Measurements from ENCODE around the gene NECAB2. TPM values are rescaled to one million over a fixed set of nuclear protein-coding genes. Genes with fewer than 3 reads are reported as not detected.

Gene NECAB2
- polyA plus RNA-seq, 4 donors, result 1.9 to 5.1 (median 2.7) TPM

- no peak for DNase-seq (ENCODE audit: low read depth in 4 of 4, low spot score in 3 of 4)
These were observed 2.4 kb upstream of the NECAB2 start for GRCh38 chr16:83965444-83966152.

GRCh38 chr16:83966153-83966696 is 1.8 kb upstream of the NECAB2 start:
- DNase-seq (ENCODE audit: low read depth in 4 of 4, low spot score in 3 of 4), result no peak

- DNase-seq (ENCODE audit: low read depth in 4 of 4, low spot score in 3 of 4), result no peak
These were observed 953 bp upstream of the NECAB2 start for GRCh38 chr16:83967091-83967490.

GRCh38 chr16:83968306-83968851 is 335 bp downstream of the NECAB2 start:
- DNase-seq (ENCODE audit: low read depth in 4 of 4, low spot score in 3 of 4), result no peak

- no peak for DNase-seq (ENCODE audit: low read depth in 4 of 4, low spot score in 3 of 4)
These were observed 1.0 kb downstream of the NECAB2 start for GRCh38 chr16:83968891-83969649.

GRCh38 chr16:83969771-83970429 is 1.9 kb downstream of the NECAB2 start:
- no peak for DNase-seq (ENCODE audit: low read depth in 4 of 4, low spot score in 3 of 4)

GRCh38 chr16:83970430-83970815 is 2.4 kb downstream of the NECAB2 start:
- DNase-seq (ENCODE audit: low read depth in 4 of 4, low spot score in 3 of 4), result no peak

GRCh38 chr16:83971165-83972130 is 3.4 kb downstream of the NECAB2 start:
- DNase-seq (ENCODE audit: low read depth in 4 of 4, low spot score in 3 of 4), result no peak

- DNase-seq (ENCODE audit: low read depth in 4 of 4, low spot score in 3 of 4), result no peak
These were observed 4.4 kb downstream of the NECAB2 start for GRCh38 chr16:83972256-83973008.

GRCh38 chr16:83973077-83973476 is 5.0 kb downstream of the NECAB2 start:
- no peak for DNase-seq (ENCODE audit: low read depth in 4 of 4, low spot score in 3 of 4)

- no peak for DNase-seq (ENCODE audit: low read depth in 4 of 4, low spot score in 3 of 4)
These were observed 5.7 kb downstream of the NECAB2 start for GRCh38 chr16:83973581-83974385.

- DNase-seq (ENCODE audit: low read depth in 4 of 4, low spot score in 3 of 4), result no peak
These were observed 6.4 kb downstream of the NECAB2 start for GRCh38 chr16:83974475-83974874.

GRCh38 chr16:83975590-83976260 is 7.7 kb downstream of the NECAB2 start:
- DNase-seq (ENCODE audit: low read depth in 4 of 4, low spot score in 3 of 4), result no peak

GRCh38 chr16:83977056-83977815 is 9.2 kb downstream of the NECAB2 start:
- DNase-seq (ENCODE audit: low read depth in 4 of 4, low spot score in 3 of 4), result no peak

GRCh38 chr16:83978401-83978904 is 10.4 kb downstream of the NECAB2 start:
- DNase-seq (ENCODE audit: low read depth in 4 of 4, low spot score in 3 of 4), result no peak

- DNase-seq (ENCODE audit: low read depth in 4 of 4, low spot score in 3 of 4), result no peak
These were observed 11.4 kb downstream of the NECAB2 start for GRCh38 chr16:83979441-83979840.

GRCh38 chr16:83980794-83981193 is 12.8 kb downstream of the NECAB2 start:
- DNase-seq (ENCODE audit: low read depth in 4 of 4, low spot score in 3 of 4), result no peak
